ENCODE measurements around the gene MFAP4. TPM values are rescaled to one million over a fixed set of nuclear protein-coding genes. Genes with fewer than 3 reads are reported as not detected.

Gene MFAP4
- total and polyA plus RNA-seq, 9 of the 15 experiments (the other 6 are each of a cell fraction or from before 2014, with no cell fraction given), result 0.07 to 0.24 TPM; not detected in 7

DNA sequence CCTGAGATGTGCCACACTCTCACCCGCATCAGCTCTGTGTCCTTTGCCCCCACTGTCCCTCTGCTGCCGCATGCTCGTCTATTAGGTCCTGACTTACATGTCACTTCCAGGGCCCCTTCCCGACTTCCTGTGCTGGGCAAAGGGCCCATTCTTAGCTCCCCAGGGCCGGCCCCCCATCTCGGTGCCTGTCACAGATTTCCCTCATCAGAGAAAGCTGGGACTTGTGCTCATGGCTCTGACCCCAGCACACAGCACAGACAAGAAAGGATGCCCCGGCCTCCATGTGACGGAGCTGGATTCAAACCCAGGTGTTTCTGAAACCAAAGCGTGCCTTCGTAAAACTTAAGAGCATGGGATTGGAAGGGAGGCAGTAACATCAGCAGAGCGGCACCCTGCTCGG, 14.6 kb downstream of the MFAP4 start (continued):
- TF ChIP-seq, protein P1, sequence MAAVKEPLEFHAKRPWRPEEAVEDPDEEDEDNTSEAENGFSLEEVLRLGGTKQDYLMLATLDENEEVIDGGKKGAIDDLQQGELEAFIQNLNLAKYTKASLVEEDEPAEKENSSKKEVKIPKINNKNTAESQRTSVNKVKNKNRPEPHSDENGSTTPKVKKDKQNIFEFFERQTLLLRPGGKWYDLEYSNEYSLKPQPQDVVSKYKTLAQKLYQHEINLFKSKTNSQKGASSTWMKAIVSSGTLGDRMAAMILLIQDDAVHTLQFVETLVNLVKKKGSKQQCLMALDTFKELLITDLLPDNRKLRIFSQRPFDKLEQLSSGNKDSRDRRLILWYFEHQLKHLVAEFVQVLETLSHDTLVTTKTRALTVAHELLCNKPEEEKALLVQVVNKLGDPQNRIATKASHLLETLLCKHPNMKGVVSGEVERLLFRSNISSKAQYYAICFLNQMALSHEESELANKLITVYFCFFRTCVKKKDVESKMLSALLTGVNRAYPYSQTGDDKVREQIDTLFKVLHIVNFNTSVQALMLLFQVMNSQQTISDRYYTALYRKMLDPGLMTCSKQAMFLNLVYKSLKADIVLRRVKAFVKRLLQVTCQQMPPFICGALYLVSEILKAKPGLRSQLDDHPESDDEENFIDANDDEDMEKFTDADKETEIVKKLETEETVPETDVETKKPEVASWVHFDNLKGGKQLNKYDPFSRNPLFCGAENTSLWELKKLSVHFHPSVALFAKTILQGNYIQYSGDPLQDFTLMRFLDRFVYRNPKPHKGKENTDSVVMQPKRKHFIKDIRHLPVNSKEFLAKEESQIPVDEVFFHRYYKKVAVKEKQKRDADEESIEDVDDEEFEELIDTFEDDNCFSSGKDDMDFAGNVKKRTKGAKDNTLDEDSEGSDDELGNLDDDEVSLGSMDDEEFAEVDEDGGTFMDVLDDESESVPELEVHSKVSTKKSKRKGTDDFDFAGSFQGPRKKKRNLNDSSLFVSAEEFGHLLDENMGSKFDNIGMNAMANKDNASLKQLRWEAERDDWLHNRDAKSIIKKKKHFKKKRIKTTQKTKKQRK (IDR thresholded peaks at IDR 0.05; ENCODE audit: borderline replicate concordance, low read depth, low read length), result no peak

DNA sequence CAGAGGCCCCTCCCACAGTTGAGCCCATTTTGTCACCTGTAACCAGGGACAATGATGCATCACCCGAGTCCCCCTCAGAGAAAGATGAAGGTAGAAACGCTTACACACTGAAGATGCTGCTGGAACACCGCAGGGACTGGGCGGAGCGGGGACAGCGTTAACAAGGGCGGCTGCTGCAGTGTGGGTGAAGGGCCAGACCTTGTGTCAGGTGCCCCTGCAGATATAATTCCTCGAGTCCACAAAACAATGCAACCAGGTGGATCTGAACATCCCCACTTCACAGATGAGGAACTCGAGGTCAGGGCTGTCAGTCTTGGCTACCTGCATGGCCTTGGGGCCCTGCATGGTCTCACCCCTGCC, 15.0 kb downstream of the MFAP4 start:
- no peak for FAIRE-seq
- 66% methylated on average over 9 of the region's 9 CpGs for WGBS (ENCODE audit: insufficient coverage, low coverage, missing lambda C conversion rate)
- ChIA-PET CTCF (ENCODE audit: low intra/inter-chr PET ratio) (no interaction called here), POLR2A (interaction anchor here (0.6 kb wide), 1 partner anchor 25 kb away, joined by 3 read pairs; no protein-coding TSS in a partner anchor)
- Histone ChIP-seq H4K20me1 (replicated peaks; ENCODE audit: control insufficient read depth, insufficient read depth, low read length) (no peaks in the 10 kb centered on the region), H3K9me3 (replicated peaks; ENCODE audit: control insufficient read depth, insufficient read depth, low read depth, low read length) (no peaks in the 10 kb centered on the region), H3K9me1 (ENCODE audit: control insufficient read depth, insufficient read depth, low read length) (no peaks in the 10 kb centered on the region), H3K27ac (ENCODE audit: extremely low read depth, low read depth, low read length) (no peak overlapping the region), H3K9ac (ENCODE audit: insufficient read depth in 1 of 2, low read depth in 2 of 2, low read length in 2 of 2) (no peak overlapping the region), H3K27me3 (ENCODE audit: control insufficient read depth in 2 of 2, insufficient read depth in 2 of 2, low read length in 2 of 2) (no peaks in the 10 kb centered on the region), H3K79me2 (ENCODE audit: control insufficient read depth, insufficient read depth, low read length) (no peaks in the 10 kb centered on the region), H3K4me1 (replicated peaks in 1 of 2; ENCODE audit: control insufficient read depth in 2 of 2, insufficient read depth in 2 of 2, low read length in 2 of 2) (peaks cover 0 to 5% of the 10 kb centered on the region in 2 experiments; a peak in 3 of 5 replicates), H3K4me3 (no peak overlapping the region), H2AFZ (ENCODE audit: low read depth, low read length) (no peak overlapping the region), H3K4me2 (ENCODE audit: insufficient read depth, low read length) (no peak overlapping the region), H3K36me3 (ENCODE audit: control insufficient read depth, insufficient read depth, low read length) (no peaks in the 10 kb centered on the region)
- BruUV-seq (replicated peaks), result no TSS peak
- no peak for DNase-seq (ENCODE audit: extremely low read depth in 1 of 4, low spot score in 3 of 4)
- ATAC-seq, result no peak
- intact Hi-C loops (cut with micrococcal nuclease), result no loop called here
- in situ Hi-C loops (cut with MboI), result no loop called here
- TF ChIP-seq ETV6 (IDR thresholded peaks at IDR 0.05; ENCODE audit: borderline replicate concordance in 1 of 2, low read depth in 2 of 2, low read length in 1 of 2), result no peak
- TF ChIP-seq ETV6 (CRISPR knock-in tag; IDR thresholded peaks at IDR 0.05; ENCODE audit: borderline replicate concordance), result no peak
- TF ChIP-seq NCOR1 (IDR thresholded peaks at IDR 0.05), result no peak
- TF ChIP-seq MYC (IDR thresholded peaks at IDR 0.05; ENCODE audit: low read depth, low read length), result no peak
- TF ChIP-seq MYC (CRISPR knock-in tag; IDR thresholded peaks at IDR 0.05; ENCODE audit: borderline replicate concordance, low read depth), result no peak
- no peak for TF ChIP-seq ZNF436 (CRISPR knock-in tag; IDR thresholded peaks at IDR 0.05)
- TF ChIP-seq NR4A1 (CRISPR knock-in tag; IDR thresholded peaks at IDR 0.05), result no peak
- TF ChIP-seq NR4A1 (tag; IDR thresholded peaks at IDR 0.05), result no peak
- no peak for TF ChIP-seq SP1 (CRISPR knock-in tag; IDR thresholded peaks at IDR 0.05)
- TF ChIP-seq, protein P2, sequence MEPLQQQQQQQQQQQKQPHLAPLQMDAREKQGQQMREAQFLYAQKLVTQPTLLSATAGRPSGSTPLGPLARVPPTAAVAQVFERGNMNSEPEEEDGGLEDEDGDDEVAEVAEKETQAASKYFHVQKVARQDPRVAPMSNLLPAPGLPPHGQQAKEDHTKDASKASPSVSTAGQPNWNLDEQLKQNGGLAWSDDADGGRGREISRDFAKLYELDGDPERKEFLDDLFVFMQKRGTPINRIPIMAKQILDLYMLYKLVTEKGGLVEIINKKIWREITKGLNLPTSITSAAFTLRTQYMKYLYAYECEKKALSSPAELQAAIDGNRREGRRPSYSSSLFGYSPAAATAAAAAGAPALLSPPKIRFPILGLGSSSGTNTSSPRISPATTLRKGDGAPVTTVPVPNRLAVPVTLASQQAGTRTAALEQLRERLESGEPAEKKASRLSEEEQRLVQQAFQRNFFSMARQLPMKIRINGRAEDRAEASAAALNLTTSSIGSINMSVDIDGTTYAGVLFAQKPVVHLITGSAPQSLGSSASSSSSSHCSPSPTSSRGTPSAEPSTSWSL (CRISPR knock-in tag; IDR thresholded peaks at IDR 0.05; ENCODE audit: borderline replicate concordance), result no peak
- TF ChIP-seq, protein P3, sequence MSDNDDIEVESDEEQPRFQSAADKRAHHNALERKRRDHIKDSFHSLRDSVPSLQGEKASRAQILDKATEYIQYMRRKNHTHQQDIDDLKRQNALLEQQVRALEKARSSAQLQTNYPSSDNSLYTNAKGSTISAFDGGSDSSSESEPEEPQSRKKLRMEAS (CRISPR knock-in tag; IDR thresholded peaks at IDR 0.05), result no peak
- TF ChIP-seq ZBTB7A (IDR thresholded peaks at IDR 0.05; ENCODE audit: borderline replicate concordance, control insufficient read depth, low read depth, low read length), result no peak
- TF ChIP-seq SMAD4 (CRISPR knock-in tag; conservative IDR thresholded peaks at IDR 0.05), result no peak
- no peak for TF ChIP-seq MCM2 (IDR thresholded peaks at IDR 0.05; ENCODE audit: low read depth)
- no peak for TF ChIP-seq U2AF1 (optimal IDR thresholded peaks at IDR 0.05; ENCODE audit: low read depth, low read length)
- no peak for TF ChIP-seq BCL6 (CRISPR knock-in tag; IDR thresholded peaks at IDR 0.05)
- TF ChIP-seq TBP (optimal IDR thresholded peaks at IDR 0.05; ENCODE audit: low read depth, low read length), result no peak
- TF ChIP-seq ZKSCAN1 (IDR thresholded peaks at IDR 0.05; ENCODE audit: low read depth, low read length), result no peak
